ENCODE measurements around the gene VANGL1. TPM values are rescaled to one million over a fixed set of nuclear protein-coding genes. Genes with fewer than 3 reads are reported as not detected.

Gene VANGL1
- total RNA-seq, 3 donors from 2014 or later = 15.6 to 21.7 (median 17.9) TPM

DNA sequence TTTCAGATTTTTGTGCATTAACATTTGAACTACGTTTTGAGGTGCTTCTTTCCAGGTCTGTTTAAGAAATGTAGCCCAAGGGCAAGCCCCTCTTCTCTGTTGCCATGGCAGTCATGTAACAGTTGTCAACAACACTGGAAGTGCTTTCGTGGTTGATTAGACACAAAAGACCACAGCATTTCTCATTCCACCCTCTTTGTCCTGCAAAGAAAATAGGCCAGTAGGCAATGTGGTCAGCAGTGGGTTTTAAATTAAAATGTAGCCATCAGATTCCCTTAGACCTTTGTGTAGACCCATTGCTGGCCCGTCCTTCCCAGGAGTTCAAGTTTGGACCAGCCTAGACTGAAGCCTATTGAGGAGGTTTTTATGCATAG, 35.4 kb downstream of the VANGL1 start:
- DNase-seq (no peak), ATAC-seq (no peak)
- intact Hi-C loops (cut with DNase I, micrococcal nuclease) = no loop called here
- H3K4me3 ChIP-seq = no peak overlapping the region
- no peaks in the 10 kb centered on the region for H3K9me3 ChIP-seq
- TF ChIP-seq, protein P1, sequence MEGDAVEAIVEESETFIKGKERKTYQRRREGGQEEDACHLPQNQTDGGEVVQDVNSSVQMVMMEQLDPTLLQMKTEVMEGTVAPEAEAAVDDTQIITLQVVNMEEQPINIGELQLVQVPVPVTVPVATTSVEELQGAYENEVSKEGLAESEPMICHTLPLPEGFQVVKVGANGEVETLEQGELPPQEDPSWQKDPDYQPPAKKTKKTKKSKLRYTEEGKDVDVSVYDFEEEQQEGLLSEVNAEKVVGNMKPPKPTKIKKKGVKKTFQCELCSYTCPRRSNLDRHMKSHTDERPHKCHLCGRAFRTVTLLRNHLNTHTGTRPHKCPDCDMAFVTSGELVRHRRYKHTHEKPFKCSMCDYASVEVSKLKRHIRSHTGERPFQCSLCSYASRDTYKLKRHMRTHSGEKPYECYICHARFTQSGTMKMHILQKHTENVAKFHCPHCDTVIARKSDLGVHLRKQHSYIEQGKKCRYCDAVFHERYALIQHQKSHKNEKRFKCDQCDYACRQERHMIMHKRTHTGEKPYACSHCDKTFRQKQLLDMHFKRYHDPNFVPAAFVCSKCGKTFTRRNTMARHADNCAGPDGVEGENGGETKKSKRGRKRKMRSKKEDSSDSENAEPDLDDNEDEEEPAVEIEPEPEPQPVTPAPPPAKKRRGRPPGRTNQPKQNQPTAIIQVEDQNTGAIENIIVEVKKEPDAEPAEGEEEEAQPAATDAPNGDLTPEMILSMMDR (IDR thresholded peaks at IDR 0.05) = no peak
- H3K36me3 ChIP-seq (ENCODE audit: low read depth) = no peaks in the 10 kb centered on the region
- peaks cover 6% of the 10 kb centered on the region for H3K4me1 ChIP-seq (ENCODE audit: low read depth)

DNA sequence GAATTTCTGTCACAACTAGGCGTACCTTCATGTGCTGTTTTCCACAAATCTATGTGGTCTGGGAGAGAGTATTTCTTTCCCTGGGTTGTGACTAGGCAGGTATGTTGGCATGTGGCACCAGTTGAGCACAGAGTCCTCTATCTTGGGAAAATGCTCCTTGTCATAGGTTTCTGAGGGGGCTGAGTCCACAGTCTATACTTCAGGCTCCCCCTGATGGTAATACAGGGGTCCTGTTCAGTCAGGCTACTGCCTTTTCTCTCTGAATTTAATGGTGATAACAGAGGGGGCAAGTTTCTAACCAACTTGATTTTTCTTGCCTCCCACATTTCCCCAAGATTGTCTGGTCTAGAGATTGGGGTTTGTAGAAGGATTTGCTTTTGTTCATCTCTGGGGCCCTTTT, 35.8 kb downstream of the VANGL1 start:
- Histone ChIP-seq H3K4me1 (ENCODE audit: low read depth) (peaks cover 6% of the 10 kb centered on the region), H3K4me3 (no peak overlapping the region), H3K9me3 (no peaks in the 10 kb centered on the region), H3K36me3 (ENCODE audit: low read depth) (no peaks in the 10 kb centered on the region)
- DNase-seq (no peak), ATAC-seq (no peak)
- intact Hi-C loops (cut with DNase I, micrococcal nuclease) = no loop called here
- TF ChIP-seq, protein P1 (IDR thresholded peaks at IDR 0.05) = no peak

DNA sequence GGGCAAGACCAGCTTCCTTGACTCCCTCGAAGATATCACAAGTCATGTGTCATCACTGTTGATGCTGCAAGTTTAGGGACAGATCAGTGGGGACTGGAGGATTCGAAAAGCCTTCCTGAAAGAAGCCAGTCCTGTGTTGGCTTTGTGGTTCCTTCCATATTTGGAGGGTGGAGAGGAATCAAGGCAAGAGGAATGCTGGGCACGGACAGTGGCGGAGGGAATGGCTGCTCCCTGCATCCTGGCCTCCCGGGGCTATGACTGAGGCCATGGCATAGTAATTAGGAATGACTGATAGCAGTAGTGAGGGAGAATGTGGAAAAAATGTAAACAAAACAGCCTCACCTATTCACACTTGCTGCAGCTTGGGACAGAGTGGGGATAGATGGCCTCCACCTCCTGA, 36.4 kb downstream of the VANGL1 start:
- TF ChIP-seq, protein P1 (IDR thresholded peaks at IDR 0.05) = no peak
- DNase-seq (no peak), ATAC-seq (no peak)
- no peaks in the 10 kb centered on the region for H3K9me3 ChIP-seq
- intact Hi-C loops (cut with DNase I, micrococcal nuclease) = no loop called here
- H3K4me1 ChIP-seq (ENCODE audit: low read depth) = peaks cover 6% of the 10 kb centered on the region
- H3K4me3 ChIP-seq = no peak overlapping the region
- H3K36me3 ChIP-seq (ENCODE audit: low read depth) = no peaks in the 10 kb centered on the region

DNA sequence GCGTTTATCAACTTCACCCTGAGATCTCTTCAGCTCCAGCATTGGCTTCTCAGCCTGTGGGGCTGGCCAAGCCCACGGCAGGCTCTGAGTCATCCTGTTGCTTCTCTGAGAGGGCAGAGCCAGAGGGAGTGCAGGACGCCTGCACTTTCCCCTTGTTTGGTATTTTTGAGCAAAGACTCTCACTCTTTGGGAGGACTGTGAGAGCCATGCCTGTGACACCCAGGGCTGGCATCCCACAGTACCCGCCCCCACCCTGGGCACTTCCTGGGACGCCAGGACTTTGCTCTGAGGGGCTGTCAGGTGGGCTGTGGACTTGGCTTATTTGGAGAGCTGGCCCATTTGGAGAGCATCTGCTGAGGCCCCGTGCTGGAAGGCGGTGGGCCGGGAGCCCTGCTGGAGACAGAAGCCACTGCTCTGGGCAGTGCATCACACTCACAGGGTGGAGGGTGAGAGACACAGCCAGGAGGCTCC, 37.4 kb downstream of the VANGL1 start:
- ATAC-seq = peak; percentile 47
- H3K4me3 ChIP-seq = no peak overlapping the region
- DNase-seq = peak in 1 of 3 donors; percentile 33
- H3K4me1 ChIP-seq (ENCODE audit: low read depth) = peaks cover 6% of the 10 kb centered on the region
- H3K9me3 ChIP-seq = no peaks in the 10 kb centered on the region
- TF ChIP-seq, protein P1 (IDR thresholded peaks at IDR 0.05) = no peak
- no peaks in the 10 kb centered on the region for H3K36me3 ChIP-seq (ENCODE audit: low read depth)
- intact Hi-C loops (cut with DNase I, micrococcal nuclease) = no loop called here

DNA sequence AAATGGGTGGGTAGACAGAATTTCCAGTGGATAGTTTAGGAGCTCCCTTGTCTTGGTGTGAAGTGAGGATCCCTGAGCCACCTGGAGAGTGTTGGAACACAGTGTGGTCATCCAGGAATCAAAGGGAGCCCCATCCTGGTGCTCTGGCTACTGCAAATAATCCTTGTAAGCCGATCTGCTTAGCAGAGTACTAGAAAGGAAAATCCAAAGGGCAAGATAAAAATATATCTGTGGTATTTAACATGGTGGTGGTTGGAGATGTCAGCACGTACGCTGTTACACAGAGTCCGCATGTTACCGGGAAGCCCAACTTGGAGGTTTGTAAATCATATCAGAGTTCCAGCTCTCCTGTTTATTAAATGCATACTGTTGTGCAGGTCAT, 39.0 kb downstream of the VANGL1 start:
- Histone ChIP-seq H3K36me3 (ENCODE audit: low read depth) (peaks cover 3% of the 10 kb centered on the region), H3K9me3 (no peaks in the 10 kb centered on the region), H3K4me3 (no peak overlapping the region), H3K4me1 (ENCODE audit: low read depth) (peaks cover 6% of the 10 kb centered on the region)
- TF ChIP-seq, protein P1 (IDR thresholded peaks at IDR 0.05) = no peak
- DNase-seq = no peak
- intact Hi-C loops (cut with DNase I, micrococcal nuclease) = no loop called here
- no peak for ATAC-seq

DNA sequence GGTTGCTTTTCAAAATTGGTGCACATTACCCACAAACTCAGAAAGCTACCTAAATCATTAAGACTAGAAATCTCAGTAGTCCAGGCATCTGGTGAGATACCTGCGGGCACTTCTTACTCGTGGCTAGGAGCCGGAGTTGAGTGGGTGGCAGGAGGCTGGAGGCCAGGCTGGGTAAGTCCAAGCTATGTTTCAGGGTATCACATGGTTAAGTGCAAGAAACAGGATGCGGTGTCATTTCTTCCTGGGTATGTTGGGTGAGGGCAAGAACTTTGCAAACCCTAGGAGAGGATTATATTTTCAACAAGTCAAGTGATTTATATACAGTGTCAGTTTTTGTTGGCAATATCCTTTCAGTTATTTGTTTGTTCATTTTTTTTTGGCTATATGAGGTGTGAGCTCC, 41.0 kb downstream of the VANGL1 start:
- no peak overlapping the region for H3K4me3 ChIP-seq
- ATAC-seq = no peak
- H3K4me1 ChIP-seq (ENCODE audit: low read depth) = no peaks in the 10 kb centered on the region
- H3K36me3 ChIP-seq (ENCODE audit: low read depth) = peaks cover 3% of the 10 kb centered on the region
- intact Hi-C loops (cut with DNase I, micrococcal nuclease) = no loop called here
- TF ChIP-seq, protein P1 (IDR thresholded peaks at IDR 0.05) = no peak
- DNase-seq = no peak
- H3K9me3 ChIP-seq = no peaks in the 10 kb centered on the region

Data from mucosa of descending colon (tissue), 3 donors.